ENCODE data around the gene RBM7. TPM values are rescaled to one million over a fixed set of nuclear protein-coding genes. Genes with fewer than 3 reads are reported as not detected.

Gene RBM7
- total and polyA plus RNA-seq, 2 of the 13 experiments (the other 11 are each of a cell fraction or from before 2014, with no cell fraction given), result 30.5 to 32.3 TPM

DNA sequence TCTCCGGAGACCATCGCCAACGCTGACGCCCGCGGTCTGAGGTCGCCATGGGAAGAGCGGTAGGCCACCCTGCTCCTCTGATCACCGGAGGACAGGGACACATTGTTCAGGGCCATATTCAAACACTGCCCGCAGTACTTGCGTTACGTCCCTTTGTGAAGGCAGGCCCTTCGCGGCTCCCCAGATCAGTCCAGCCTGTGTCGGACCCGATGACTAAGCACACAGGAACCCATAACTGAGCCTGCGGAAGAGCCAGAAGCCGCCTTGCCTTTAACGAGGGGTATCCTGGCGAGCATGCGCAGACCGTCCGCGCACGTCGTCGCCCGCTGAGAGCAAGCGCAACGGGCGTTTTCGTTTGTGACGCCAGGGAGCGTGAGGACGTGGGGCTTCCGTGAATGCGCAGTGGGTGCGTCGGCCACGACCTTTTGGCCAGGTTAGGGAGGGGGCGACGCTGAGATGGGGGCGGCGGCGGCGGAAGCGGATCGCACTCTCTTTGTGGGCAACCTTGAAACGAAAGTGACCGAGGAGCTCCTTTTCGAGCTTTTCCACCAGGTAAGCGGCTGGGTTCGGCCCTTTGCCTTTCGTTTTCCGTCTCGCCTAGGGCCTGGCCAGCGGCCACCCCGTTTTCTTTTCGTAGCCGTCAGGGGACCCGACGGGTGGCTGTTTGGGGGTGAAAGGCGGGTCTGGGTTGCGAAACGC lies at the start of gene RBM7, which contains the start of gene C11orf71 (continued):
- TF ChIP-seq ELF1 (CRISPR knock-in tag; IDR thresholded peaks at IDR 0.05), result peak; percentile 100
- TF ChIP-seq CREM (IDR thresholded peaks at IDR 0.05), result peak; percentile 89
- TF ChIP-seq CREM (CRISPR knock-in tag; IDR thresholded peaks at IDR 0.05), result no peak
- TF ChIP-seq, protein P1, sequence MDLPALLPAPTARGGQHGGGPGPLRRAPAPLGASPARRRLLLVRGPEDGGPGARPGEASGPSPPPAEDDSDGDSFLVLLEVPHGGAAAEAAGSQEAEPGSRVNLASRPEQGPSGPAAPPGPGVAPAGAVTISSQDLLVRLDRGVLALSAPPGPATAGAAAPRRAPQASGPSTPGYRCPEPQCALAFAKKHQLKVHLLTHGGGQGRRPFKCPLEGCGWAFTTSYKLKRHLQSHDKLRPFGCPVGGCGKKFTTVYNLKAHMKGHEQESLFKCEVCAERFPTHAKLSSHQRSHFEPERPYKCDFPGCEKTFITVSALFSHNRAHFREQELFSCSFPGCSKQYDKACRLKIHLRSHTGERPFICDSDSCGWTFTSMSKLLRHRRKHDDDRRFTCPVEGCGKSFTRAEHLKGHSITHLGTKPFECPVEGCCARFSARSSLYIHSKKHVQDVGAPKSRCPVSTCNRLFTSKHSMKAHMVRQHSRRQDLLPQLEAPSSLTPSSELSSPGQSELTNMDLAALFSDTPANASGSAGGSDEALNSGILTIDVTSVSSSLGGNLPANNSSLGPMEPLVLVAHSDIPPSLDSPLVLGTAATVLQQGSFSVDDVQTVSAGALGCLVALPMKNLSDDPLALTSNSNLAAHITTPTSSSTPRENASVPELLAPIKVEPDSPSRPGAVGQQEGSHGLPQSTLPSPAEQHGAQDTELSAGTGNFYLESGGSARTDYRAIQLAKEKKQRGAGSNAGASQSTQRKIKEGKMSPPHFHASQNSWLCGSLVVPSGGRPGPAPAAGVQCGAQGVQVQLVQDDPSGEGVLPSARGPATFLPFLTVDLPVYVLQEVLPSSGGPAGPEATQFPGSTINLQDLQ (CRISPR knock-in tag; IDR thresholded peaks at IDR 0.05), result no peak
- peak; percentile 75; the same call in 1 of the 2 replicates for TF ChIP-seq RBAK (CRISPR knock-in tag; IDR thresholded peaks at IDR 0.05)
- TF ChIP-seq ZNF30 (CRISPR knock-in tag; IDR thresholded peaks at IDR 0.05), result no peak

DNA sequence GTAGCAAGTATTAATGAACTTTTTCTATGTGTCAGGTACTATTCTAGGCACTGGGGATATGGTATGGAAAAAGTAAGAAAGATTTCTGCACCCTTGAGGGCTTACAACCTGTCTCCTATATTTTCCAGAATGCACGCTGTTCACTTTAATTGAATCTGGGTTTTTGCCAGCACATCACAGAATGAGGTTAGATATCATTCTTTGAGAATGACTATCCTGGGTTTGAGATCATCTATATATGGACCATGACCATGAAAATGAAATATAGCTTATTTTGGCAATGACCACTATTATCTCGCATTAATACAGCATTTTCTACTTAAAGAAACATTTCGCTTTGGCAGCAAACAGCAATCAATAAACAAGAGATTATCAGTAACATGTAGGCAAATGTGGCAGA lies 47.0 kb upstream of the RBM7 start:
- intact Hi-C loops (cut with micrococcal nuclease; ENCODE audit: unreplicated experiment), result no loop called here
- no peaks in the 10 kb centered on the region for H4K20me1 ChIP-seq (ENCODE audit: insufficient read depth, low read length)
- no peak for FAIRE-seq
- TF ChIP-seq RBM22 (optimal IDR thresholded peaks at IDR 0.05; ENCODE audit: low read length), result no peak
- no peak for TF ChIP-seq TEAD3 (CRISPR knock-in tag; optimal IDR thresholded peaks at IDR 0.05; ENCODE audit: borderline replicate concordance)
- TF ChIP-seq, protein P2, sequence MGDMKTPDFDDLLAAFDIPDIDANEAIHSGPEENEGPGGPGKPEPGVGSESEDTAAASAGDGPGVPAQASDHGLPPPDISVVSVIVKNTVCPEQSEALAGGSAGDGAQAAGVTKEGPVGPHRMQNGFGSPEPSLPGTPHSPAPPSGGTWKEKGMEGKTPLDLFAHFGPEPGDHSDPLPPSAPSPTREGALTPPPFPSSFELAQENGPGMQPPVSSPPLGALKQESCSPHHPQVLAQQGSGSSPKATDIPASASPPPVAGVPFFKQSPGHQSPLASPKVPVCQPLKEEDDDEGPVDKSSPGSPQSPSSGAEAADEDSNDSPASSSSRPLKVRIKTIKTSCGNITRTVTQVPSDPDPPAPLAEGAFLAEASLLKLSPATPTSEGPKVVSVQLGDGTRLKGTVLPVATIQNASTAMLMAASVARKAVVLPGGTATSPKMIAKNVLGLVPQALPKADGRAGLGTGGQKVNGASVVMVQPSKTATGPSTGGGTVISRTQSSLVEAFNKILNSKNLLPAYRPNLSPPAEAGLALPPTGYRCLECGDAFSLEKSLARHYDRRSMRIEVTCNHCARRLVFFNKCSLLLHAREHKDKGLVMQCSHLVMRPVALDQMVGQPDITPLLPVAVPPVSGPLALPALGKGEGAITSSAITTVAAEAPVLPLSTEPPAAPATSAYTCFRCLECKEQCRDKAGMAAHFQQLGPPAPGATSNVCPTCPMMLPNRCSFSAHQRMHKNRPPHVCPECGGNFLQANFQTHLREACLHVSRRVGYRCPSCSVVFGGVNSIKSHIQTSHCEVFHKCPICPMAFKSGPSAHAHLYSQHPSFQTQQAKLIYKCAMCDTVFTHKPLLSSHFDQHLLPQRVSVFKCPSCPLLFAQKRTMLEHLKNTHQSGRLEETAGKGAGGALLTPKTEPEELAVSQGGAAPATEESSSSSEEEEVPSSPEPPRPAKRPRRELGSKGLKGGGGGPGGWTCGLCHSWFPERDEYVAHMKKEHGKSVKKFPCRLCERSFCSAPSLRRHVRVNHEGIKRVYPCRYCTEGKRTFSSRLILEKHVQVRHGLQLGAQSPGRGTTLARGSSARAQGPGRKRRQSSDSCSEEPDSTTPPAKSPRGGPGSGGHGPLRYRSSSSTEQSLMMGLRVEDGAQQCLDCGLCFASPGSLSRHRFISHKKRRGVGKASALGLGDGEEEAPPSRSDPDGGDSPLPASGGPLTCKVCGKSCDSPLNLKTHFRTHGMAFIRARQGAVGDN (CRISPR knock-in tag; IDR thresholded peaks at IDR 0.05), result no peak
- TF ChIP-seq ZNF841 (CRISPR knock-in tag; IDR thresholded peaks at IDR 0.05; ENCODE audit: borderline replicate concordance), result no peak
- TF ChIP-seq XBP1 (CRISPR knock-in tag; IDR thresholded peaks at IDR 0.05), result no peak
- TF ChIP-seq ZFP82 (CRISPR knock-in tag; IDR thresholded peaks at IDR 0.05; ENCODE audit: borderline replicate concordance), result no peak
- TF ChIP-seq AHR (CRISPR knock-in tag; IDR thresholded peaks at IDR 0.05), result no peak
- no peak for TF ChIP-seq ZNF766 (CRISPR knock-in tag; IDR thresholded peaks at IDR 0.05; ENCODE audit: borderline replicate concordance)
- TF ChIP-seq MAFF (IDR thresholded peaks at IDR 0.05; ENCODE audit: low read depth, low read length), result no peak
- TF ChIP-seq, protein P3, sequence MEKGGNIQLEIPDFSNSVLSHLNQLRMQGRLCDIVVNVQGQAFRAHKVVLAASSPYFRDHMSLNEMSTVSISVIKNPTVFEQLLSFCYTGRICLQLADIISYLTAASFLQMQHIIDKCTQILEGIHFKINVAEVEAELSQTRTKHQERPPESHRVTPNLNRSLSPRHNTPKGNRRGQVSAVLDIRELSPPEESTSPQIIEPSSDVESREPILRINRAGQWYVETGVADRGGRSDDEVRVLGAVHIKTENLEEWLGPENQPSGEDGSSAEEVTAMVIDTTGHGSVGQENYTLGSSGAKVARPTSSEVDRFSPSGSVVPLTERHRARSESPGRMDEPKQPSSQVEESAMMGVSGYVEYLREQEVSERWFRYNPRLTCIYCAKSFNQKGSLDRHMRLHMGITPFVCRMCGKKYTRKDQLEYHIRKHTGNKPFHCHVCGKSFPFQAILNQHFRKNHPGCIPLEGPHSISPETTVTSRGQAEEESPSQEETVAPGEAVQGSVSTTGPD (CRISPR knock-in tag; IDR thresholded peaks at IDR 0.05), result no peak

More for the DNA sequence above, 47.0 kb upstream of the RBM7 start:
- ChIA-PET POLR2A (no interaction called here), CTCF (ENCODE audit: low intra/inter-chr PET ratio, low total read pairs) (no interaction called here)
- H3K9ac ChIP-seq (ENCODE audit: insufficient read depth, low read depth, low read length), result no peak overlapping the region
- H3K36me3 ChIP-seq (replicated peaks in 1 of 2; ENCODE audit: control insufficient read depth in 1 of 2, insufficient read depth in 2 of 2, low read length in 2 of 2), result no peaks in the 10 kb centered on the region
- ATAC-seq, result no peak
- 18% methylated on average over 3 of the region's 3 CpGs for WGBS (ENCODE audit: low lambda C conversion rate)
- H3K9me3 ChIP-seq (ENCODE audit: low read length), result no peaks in the 10 kb centered on the region
- no peak for DNase-seq (ENCODE audit: low spot score)
- no peaks in the 10 kb centered on the region for H3K4me1 ChIP-seq (ENCODE audit: insufficient read depth, low read length)
- no peak overlapping the region for H3K4me2 ChIP-seq (ENCODE audit: low read depth, low read length)
- no peak overlapping the region for H3K4me3 ChIP-seq (replicated peaks in 1 of 3; ENCODE audit: insufficient read depth in 1 of 3, low read depth in 2 of 3, low read length in 3 of 3)
- no peak overlapping the region for H3K27ac ChIP-seq (ENCODE audit: extremely low read length, insufficient read depth, low read length)
- H3K79me2 ChIP-seq (ENCODE audit: insufficient read depth, low read length), result no peaks in the 10 kb centered on the region
- H2AFZ ChIP-seq (ENCODE audit: low read length), result no peak overlapping the region
- in situ Hi-C loops (cut with HindIII; ENCODE audit: extremely low pct_ligation_motif_present, low pct_unique_long_range_greater_than_20kb), result no loop called here
- BruUV-seq (replicated peaks), result no TSS peak
- H3K27me3 ChIP-seq (ENCODE audit: control insufficient read depth in 1 of 2, insufficient read depth in 2 of 2, low read length in 2 of 2), result peaks cover 0 to 11% of the 10 kb centered on the region in 2 experiments; a peak in 1 of 5 replicates
